ENCODE measurements around the gene TPO.
"Not testable (repeated sequence)": the region's sequence is repeated elsewhere in the genome, so short reads cannot be mapped to it uniquely, and the experiment has no call there.

Gene TPO

DNA sequence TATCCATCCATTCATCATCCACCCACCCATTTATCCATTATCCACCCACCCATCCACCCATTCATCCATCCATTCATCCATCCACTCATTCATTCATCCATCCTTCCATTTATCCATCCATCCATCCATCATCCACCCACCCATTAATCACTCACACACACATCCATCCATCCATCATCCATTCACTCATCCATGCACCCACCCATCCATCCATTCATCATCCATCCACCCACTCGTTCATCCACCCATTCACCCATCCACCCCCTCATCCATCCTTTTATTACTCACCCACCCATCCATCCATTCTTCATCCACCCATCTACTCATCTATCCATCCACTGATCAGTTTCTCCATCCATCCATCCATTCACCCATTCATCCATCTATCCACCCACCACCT lies 8.1 kb upstream of the TPO start:
- no peak for DNase-seq

DNA sequence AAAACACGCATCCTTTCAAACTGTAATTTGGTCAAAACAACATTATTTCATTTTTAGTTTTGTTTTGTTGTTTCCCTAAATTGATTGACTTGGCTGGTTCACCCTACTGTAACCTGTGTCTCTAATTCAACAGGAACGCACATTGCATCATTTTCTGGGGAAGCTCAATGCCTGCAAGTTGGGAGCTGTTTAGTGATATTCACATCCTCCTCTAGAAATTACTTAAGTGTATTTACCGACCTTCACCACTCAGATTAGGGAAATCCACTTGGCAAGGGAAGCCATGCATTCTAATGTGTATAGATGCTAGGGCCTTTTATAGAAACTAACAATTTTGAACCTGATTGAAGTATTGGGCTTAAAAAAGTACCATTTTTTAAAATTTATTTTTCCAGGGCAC lies 7.3 kb upstream of the TPO start:
- no peak for DNase-seq

DNA sequence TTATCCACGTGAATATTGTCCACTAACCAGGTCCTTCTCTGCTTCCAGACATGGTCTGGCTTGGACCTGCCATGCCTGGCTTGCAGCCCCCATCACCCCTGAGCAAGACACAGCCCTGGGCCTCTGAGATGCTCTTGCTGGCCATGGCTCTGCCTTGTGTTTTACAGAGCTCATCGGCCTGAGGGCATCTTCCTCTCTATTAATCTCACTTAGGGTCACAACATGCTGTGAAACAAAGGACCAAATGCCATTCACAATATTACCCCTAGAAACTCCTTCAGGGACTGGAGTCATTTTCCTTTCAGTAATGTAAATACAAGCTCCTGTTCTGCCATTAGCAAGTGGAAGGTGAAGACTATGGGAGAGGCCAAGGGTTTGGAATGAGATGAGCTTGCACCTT lies 6.8 kb upstream of the TPO start:
- no peak for DNase-seq

DNA sequence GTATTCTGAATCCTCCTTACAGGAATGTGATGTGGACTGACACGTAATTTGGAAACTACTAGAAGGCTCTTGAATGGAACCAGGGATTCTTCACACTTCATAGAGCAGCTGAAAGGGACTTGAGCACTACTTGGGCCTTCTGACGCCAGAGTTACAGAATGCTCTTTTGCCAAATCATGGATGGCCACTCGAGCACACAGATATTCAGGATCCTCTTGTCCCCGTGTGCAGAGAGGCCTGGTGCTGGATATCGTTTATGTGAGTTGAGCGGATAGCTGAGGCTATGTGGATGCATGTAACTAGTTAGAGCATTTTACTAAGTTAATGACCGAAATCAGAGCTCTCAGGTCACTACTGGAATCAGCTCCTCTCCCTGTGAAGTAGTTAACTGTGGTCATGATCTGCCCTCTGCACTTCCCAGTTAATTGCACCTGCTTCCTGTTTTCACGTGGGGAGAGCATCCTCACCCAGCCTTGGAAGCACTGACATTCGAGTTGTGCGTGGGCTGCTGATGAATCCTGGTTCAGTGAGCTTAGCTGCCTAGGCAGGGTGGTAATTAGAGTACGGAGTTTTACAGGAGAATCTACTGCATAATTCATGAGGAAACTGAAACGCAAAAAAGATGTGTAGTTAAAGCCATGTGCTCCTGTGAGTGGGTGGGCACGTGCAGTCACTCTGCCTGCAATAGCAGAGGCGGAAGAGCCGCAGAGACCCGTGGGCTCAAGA lies 5.2 kb upstream of the TPO start:
- DNase-seq: peak in 1 of 58 donors; percentile 7

DNA sequence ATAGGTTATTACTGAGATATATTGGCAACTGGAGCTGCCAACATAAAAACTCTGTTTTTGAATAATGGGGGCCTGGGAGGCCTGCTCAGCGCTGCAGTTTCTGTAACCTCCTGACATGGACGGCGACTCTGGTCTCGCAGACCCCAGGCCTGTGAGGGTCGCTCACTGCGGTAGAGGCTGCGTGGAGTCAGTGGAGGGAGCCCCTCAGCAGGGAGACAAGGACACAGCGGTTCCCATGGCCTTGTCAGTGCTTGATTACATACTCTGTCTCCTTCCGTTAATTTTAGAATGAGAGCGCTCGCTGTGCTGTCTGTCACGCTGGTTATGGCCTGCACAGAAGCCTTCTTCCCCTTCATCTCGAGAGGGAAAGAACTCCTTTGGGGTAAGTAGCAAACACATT lies 858 bp downstream of the TPO start:
- DNase-seq: no peak

DNA sequence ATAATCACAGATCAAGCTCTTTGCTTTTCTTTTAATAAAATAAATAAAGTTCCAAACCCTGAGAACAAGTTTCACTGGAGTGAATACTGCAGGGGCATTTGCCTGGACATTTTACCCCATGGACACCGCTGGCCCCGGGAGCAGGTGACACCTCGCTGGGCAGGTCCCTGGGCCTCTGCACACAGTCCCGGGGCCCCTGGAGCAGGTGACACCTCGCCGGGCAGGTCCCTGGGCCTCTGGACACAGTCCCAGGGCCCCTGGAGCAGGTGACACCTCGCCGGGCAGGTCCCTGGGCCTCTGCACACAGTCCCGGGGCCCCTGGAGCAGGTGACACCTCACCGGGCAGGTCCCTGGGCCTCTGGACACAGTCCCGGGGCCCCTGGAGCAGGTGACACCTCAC lies 1.6 kb downstream of the TPO start:
- not testable (repeated sequence) for DNase-seq

DNA sequence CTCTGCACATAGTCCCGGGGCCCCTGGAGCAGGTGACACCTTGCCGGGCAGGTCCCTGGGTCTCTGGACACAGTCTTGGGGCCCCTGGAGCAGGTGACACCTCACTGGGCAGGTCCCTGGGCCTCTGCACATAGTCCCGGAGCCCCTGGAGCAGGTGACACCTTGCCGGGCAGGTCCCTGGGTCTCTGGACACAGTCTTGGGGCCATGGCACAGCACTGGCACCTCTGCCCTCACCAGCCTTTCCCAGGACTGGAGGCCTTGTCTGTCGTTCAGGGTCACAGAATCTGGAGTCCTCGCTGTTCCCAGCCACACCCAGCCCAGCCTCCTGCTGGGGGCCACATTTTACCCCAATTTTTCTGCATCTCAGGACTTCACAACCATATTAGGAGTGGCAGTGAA lies 2.2 kb downstream of the TPO start:
- DNase-seq: no peak

DNA sequence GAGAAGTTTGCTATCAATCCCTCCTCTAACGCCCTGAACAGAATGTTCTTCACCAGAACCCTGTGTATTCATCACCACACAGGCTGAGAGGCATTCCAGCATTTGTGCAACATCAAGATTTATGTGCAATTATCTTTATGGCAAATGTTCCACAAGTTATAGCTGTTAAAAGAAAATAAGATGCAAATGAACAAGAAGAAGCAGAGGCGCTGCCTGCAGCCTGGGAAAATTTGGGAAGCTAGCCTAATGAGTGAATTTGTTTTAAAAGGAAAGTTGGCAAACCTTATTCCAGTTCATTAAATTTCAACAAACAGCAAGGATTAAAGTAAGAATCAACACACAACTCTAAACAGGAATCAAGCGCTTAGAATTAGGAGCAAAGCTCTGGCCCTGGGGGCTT lies 5.3 kb downstream of the TPO start:
- DNase-seq: peak in 4 of 58 donors; percentile 14 to 54 (median 25)

DNA sequence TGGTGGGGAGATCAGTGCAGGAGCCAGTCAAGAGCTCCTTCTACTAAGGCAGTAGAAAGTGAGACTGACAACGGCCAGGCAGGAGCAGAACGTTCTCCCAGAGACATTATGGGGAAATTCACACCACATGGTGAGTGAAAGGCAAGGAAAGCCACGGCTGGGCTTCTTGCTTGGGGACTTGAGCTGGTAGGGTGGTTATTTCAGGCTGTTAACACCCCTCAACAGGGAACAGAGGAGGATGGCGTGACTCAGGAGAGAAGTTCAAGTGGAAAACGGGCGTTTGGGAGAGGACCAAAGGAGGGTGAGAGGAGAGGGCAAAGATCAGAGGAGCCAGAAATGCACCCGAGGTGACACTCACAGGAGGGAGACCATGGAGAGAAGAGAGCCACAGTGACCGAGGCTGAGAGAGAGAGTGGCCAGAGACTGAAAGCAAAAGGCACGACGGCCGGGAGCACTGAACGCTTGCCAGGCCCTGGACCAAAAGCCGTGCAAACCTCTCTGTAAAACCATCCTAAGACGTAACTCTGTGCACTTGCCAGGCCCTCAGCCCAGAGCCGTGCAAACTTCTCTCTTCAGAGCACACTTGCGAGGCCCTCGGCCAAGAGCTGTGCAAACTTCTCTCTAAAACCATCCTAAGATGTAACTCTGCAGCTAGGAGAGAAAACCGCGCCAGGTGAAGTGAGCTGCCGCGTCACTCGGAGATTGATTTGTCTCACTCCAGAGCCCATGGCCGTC lies 7.7 kb downstream of the TPO start:
- DNase-seq: no peak

DNA sequence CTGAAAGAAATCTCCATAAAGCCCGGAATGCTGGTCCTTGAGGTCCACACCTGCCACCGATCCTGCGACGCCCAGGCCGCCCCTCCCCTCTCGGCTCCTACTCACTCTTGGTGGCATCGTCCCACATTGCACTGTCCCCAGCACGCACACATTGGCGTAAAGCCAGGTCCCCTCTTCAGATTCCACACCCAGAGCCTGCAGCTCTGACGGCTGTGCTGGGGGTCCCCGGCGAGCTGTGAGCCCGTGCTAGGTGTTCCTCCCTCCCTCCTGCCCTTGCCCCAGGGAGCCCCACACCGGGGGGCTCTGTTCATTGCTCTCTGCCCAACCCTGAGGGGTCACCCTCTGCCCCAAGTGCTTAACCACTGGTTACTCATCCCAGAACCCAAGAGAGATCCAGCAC lies 8.5 kb downstream of the TPO start:
- DNase-seq: no peak

DNA sequence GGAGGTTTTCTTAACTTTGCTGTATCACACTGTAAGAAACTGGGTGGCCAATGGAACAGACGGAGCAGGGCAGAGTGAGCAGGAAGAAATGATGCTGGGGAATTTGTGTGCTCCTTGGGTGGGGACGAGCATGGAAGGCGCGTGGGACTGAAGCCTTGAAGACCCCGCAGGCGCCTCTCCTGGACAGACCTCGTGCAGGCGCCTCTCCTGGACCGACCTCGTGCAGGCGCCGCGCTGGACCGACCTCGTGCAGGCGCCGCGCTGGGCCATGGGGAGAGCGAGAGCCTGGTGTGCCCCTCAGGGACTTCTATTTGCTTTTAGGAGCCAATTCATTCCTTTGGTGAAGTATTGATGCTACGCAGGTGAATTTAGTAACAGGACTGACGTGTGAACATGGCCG lies 8.9 kb downstream of the TPO start:
- no peak for DNase-seq

DNA sequence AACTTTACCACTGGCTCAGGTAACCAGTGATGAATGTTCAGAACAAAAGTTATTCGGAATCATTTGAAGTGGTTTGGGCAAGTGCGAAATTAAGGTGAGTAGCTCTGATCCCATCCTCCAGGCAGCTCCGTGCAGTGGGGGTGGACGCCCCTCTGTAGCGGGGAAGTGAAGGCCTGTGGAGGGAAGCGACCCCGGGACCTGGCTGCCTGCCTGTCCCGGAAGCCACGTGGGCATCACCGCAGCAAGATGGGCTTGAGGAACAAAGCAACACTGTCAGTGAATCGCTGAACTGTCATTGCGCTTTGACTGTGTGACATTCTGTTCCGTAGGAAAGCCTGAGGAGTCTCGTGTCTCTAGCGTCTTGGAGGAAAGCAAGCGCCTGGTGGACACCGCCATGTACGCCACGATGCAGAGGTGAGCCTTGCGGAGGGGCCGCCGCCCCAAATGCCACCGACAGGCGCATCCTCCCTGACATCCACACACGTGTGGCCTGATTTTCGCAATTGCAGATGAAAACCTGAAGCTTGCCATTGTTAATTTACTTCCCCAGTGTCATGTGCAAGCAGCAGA lies 9.5 kb downstream of the TPO start:
- DNase-seq: no peak

DNA sequence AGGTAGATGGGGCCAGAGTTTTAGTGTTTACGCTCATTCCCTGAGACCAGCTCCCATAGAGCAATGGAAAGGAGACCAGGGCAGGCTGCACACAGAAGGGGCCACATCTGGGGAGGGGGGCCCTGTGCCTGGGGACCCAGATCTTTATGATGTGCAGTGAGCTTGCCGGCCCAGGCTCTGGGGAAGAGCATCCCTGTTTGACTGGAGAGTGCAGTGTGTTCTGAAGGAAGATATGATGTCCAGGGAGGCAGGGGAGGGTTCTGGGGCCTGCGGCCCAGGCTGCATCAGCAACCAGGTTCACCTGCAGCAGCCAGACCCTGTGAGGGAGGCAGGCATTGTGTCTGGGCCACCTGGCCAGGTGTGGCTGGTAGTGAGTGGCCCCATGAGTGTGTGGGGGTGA lies 13.8 kb downstream of the TPO start:
- DNase-seq: no peak

DNA sequence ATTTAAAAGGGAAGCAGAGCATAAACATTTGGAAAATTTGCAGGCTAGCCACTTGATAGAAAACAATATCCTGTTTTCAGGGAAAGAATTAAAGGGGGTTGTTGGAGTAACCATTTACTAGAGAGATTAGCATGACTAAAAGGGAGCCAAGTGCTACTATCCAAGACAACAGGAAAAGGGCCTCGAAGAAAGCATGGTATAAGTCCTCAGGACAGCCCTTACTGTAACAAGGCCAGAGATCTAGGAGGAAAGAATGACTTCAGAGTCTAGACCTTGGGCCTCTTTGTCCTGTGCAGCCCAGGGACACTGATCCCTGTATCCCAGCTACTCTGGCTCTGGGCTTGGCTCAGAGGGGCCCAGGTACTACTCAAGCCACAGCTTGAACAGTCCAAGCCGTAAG lies 16.6 kb downstream of the TPO start:
- no peak for DNase-seq

DNA sequence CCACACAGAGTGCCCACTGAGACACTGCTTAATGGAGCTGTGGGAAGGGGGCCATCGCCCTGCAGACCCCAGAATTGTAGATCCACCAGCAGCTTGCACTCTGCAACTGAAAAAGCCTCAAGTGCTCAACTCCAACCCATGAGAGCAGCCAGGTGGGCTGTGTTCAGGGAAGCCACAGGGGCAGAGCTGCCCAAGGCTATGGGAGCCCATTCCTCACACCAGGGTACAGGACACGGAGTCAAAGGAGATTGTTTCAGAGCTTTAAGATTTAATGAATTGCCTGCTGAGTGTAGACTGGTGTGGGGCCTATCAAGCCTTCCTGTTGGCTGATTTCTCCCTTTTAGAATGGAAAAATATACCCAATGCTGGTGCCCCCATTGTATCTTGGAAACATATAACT lies 17.2 kb downstream of the TPO start:
- DNase-seq: no peak

DNA sequence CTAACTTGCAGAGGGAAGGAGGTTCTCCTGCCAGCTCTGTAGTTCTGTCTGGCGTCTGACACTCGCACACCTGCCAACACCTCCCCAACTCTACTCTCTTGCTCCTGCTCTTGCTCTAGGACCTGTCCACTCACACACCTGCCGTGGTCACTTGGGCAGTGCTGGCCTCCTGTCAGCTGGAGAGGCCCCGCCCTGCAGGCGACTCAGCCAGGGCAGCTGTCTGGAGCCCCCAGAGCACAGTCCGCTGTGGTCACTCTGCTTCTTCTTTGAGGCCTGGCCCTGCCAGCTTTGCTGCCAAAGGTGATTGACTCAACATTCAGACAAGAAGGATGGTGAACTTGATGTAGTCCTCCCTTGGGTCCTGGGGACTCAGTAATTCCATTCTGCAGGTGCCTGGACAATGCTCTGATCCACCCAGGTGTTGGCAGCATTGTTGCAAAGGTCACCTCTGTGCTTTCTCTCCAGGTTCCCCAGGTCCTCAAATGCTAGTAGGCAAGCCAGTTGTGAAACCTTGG lies 18.7 kb downstream of the TPO start:
- DNase-seq: no peak

DNA sequence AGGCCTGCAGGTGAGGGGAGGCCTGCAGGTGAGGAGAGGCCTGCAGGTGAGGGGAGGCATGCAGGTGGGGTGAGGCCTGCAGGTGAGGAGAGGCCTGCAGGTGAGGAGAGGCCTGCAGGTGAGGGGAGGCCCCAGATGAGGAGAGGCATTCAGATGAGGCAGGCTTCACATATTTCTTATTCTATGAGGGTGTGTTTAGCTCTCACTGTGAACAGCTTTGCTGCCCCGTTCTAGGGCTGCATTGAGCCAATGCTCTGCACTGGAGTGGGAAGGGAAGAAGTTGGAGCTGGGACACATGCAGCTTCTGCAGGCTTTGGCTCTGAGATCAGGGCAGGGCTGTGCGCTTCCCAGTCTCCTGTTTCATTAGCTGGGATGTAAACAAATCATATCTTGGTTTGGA lies 19.5 kb downstream of the TPO start:
- no peak for DNase-seq

DNA sequence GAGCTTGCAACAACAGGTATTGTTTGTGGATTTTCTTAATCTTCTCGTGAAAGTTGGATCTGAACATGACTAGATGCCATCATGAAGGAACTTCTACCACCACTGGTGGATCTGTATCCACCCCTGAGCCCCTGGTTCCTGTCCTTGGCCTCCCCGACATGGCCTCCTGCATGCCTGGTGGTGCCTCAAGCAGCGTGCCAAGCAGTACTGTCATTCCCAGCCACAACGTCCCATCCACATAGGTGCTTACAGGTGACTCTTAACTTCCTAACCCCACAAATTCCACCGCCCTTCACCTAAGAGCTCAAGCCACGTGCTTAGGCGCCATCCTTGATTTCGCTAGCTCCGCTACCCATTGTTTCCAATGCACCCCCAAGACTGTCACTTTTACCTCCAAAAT lies 23.1 kb downstream of the TPO start:
- no peak for DNase-seq

DNA sequence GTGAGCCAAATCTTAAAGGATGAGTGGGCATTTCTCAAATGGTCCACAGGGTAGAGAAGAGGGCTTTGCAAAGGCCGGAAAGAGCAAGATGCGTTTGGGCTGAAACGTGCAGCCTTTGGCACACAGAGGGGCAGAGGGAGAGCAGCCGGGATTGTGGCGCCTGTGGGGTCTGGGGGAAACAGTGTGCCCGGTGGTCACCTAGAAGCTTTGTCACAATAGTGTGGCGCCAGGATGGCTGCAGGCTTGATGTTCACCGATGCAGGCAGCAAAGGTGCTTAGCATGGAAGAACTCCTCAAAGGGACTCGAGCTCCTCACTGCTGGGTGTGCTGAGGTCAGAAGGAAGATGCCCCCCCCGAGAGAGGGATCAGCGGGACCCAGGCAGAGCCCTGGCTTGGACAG lies 23.8 kb downstream of the TPO start:
- DNase-seq: no peak

DNA sequence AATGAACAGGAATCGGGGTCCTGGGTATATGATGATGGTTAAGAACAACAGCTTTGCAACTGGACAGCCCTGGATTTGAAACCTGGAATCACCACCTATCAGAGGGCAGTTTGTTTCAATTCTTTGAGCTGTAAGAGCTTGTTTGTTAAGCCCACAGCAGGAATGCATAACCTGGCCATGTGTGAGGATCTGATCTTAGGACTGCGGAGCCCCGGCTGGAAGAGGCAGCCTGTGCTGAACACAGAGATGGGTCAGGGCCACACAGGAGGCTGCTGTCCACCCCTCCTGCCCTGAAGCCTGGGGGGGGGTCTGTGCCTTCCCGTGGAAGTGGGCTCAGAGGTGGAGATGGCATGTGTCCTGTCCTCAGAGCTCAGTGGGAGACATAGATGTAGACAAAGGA lies 24.3 kb downstream of the TPO start:
- no peak for DNase-seq

DNA sequence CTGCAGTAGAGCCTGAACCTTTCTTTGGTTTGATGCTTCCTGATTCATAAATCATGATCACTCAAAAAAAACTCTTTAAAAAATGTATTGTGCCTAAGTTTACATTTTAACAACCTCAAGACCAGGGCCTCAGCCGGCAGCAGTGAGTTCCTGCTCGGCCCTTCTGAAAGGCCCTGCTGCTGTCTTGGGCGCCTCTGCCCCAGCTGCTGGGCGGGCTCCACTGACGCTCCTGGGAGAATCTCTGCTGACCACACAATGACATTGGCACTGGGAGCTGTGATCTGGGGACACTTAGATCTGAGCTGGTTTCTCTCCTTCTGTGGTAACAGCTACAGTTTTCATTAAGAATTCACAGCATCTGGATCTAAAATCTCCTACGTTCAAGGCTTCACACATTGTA lies 25.7 kb downstream of the TPO start:
- DNase-seq: no peak

DNA sequence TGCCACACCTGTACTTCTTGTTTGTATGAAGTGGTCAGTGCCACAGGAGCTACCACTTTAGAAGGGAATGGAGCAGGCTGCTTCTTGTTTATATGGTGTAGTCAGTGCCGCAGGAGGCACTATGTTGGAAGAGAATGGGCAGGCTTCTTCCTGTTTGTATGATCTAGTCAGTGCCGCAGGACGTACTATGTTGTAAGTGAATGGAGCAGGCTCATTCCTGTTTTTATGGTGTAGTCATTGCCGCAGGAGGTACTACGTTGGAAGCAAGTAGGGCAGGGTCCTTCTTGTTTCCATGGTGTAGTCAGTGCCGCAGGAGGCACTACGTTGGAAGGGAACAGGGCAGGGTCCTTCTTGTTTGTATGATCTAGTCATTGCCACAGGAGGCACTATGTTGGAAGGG lies 27.3 kb downstream of the TPO start:
- DNase-seq: no peak

DNA sequence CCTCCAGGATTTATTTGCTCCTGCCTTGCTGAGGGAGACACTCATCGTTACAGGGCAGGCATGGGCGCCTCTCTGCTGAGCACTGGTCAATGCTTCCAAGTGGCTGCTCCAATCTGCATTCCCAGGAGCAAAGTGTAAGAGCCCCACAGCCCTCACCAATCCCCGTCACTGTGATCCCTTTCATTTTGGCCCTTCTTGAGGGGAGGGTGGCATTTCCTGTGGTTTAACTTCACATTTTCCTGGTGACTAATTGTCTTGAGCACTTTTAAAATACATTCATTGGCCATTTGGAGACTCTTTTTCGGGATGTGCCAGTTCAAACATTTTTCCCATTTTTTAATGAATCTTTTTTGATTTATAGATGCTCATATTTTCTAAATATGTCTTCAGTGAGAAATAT lies 33.0 kb downstream of the TPO start:
- DNase-seq: no peak

Measured in anterior cingulate cortex (tissue), 58 donors.